T follicular helper cell (primary cell): Measurements from ENCODE around the gene FAM20A.

Experiments used
- DNase-seq: peaks from one replicate; pipeline ENCODE4 v3.0.0-alpha.2; 2020; ENCODE audit warnings: low read depth

FAM20A gene

DNA sequence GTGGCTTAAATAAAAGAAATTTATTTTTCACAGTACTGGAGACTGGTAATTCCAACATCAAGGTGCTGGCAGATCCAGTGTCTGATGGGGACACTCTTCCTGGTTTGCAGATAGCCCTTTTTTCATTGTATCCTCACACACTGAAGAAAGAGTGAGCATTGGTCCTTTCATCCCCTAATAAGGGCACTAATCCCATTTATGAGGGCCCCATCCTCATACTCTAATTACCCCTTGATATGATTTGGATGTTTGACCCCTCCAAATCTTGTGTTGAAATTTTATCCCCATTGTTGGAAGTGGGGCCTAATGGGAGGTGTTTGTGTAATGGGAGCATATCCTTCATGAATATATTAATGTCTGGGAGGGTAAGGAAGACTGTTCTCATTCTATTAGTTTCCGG is 9.4 kb upstream of the FAM20A start:
- no peak for DNase-seq

DNA sequence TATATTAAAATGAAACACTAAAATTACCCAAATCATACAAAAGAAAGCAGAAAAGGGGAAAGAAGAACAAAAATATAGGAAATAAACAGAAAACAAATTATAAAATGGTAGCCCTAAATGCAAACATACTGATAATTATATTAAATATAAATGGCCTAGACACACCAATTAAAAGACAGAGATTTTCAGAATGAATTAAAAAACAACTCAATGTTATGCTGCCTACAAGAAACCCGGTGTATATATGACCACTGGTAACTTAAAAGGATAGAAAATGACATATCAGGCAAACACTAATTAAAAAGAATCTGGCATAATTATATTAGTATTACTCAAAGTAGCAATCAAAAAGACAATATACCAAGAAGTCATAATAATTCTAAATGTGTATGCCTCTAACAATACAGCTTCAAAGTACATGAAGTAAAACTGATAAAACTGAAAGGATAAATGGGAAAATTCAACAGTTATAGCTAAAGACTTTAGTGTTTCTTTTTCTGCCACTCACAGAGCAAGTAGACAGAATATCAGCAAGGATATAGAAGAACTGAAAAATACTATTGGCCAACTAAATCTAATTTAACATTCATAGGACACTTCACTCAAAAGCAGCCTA is 7.5 kb upstream of the FAM20A start:
- DNase-seq, result no peak

DNA sequence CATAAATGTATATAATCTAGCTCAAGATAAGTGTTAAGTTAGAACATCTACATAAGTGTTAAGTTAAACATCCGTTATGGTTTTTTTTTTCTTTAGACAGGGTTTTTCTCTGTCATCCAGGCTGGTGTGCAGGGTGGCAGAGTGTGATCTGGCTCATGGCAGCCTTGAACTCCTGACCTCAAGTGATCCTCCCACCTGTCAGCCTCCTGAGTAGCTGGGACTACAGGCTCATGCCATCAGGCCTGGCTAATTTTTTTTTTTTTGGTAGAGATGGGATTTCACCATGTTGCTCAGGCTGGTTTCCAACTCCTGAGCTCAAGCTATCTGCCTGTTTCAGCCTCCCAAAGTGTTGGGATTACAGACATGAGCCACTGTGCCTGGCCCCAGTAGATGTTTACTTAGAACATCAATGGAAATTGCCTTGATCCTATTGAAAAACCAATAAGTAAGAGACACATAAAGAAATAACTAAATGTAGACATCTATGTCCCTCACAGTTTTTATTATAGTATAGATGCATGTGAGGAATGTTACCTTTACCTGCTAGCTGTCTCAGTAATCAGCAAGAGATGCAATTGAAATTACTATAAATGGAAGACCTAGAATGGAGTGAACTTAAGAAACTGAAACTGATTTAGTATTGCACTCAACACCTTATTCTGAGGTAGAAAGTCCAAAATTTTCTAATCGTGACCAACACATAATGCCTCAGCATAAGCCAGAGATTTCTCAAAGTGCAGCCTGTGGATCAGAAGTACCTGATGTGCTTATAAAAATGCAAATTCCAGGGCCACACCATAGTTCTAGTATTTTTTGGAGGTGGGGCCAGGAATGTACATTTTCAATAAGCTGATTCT is 5.5 kb upstream of the FAM20A start:
- DNase-seq, result no peak

DNA sequence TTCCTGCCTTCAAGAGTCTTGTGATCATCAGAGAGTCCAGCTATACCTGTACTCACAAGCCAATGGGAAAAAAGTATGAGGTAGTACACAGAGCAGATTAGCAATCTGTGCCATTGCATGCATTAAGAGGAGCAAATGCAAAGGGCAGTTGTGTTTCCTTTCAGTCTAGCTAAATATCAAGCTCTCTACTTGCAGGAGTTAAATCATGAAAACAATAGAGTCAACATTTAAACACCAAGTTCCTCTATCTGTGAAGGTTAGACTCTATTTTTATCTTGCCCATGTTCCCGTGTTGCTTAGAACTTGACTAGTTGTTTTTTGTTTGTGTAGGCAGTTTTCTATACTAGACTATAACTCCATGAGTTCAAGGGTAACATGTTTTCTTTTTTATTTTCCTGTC is 4.7 kb upstream of the FAM20A start:
- DNase-seq, result no peak

DNA sequence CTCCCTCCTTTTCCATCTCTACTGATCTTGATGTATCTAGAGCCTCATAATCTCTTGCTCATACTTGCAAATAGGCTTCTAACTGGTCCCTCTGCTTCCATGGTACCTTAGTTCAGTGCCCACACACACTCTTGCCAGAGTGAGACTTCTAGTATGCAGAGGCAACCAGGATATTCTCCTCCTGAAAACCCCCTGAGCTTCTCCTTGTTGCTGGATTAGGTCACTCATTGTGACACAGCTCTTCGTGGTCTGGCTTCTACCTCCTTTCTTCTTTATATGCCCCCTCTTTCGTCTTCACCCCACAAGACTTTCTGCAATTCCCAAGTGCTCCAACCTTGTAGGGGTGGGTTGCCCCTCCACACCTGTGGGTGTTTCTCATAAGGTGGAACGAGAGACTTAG is 2.5 kb upstream of the FAM20A start:
- DNase-seq, result no peak

DNA sequence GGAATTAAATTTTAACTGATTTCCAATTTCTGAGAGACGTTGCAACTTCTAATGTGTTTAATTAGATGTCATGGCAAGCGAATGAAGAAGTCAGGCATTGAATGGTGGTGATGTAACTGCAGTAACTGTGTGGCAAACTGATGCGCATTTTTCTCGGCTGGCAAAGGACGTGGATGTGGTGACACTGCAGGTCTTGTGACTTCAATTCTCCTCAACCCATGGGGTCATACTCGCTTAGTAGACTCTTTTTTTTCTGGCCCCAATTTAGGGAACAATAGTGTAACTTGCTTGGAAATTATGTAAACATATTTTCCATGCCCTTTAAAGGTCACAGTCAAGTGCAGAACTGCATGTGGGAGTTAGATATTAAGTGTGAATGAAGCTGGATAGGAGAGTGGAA is 1.9 kb upstream of the FAM20A start:
- no peak for DNase-seq

DNA sequence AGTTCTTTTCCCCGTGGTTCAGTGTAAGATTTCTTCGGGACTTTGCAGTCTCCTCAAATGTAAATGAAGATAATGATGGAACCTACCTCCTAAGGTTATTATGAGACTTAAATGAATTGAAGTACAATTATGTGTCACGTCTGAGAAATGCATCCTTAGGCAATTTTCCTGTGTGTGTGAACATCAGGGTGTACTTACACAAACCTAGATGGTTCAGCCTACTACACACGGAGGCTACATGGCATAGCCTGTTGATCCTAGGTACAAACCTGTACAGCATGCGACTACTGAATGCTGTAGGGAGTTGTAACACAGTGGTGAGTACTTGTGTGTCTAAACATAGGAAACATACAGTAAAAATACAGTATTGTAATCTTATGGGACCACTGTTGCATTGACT is 1.1 kb upstream of the FAM20A start:
- DNase-seq, result no peak

DNA sequence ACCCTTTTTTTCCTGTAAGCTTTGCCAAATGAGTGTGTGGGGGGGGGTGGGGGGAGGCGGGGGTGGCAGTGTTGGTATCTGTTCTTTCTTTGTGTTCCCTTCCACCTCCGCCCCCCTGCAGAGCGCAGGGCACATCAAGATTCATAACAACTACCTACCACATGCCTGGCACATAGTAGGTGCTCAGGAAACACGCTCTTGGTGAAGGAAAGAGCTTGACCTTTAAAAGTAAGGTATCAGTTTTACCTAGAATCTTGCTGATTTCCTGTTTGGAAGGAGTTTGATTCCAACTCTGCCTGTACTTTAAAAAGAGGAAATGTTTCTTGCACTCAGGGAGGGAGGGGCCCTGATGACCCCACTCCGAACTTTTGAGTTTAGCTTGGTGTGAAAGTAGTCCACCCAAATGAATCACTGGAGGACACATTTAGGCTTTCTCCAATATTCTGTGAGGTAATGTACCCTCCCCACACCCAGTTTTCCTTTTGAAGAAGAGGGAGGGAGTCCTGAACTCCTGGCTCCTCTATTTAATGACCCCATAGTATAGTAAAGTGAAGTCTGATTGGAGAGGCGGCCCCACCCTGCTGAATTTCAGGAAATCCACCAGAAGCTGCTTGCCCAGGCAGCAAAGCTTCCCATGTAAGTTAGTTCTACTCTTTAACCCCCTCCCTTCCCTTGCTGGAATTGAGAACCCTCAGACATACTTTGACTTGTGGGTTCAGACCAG is 560 bp upstream of the FAM20A start:
- no peak for DNase-seq

DNA sequence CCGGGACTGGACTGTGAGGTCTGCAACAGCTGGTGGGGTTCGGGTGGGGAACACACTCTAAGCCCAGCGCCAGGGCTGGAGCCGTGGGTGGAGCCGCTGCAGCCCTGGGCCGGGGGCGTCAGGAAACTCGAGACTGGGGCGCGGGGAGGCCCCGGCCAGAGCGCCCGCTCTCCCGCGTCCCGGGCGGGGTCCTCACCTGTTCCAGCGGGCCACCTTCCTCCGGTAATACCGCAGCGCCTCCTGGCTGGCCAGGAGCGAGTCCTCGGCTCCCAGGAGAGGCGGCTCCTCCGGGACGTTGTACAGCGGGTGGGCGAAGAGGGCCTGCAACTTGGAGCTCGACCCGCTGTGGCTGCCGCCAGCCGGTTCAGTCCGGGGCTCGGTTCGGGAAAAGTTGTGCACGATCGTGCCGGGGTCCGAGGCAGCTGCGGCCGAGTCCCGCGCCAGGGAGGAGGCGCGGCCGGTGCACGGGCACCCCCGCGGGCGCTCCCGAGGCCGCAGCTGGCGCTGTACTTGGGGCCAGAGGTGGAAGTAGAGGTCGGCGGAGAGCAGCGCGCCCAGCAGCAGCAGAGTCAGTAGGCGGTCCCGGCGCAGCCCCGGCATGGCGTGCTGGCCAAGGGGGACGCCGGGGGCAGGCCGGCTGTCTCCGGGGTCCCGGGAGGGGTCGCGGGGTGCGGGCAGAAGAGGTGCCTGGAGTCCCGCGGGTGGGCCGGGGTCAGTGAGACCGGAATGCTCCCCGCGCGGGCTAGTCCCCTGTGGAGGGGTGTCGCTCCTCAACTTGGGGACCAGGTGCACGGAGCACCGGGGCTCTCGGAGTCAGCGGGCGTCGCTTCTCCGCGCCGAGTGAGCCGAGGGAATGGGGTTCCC is 868 bp downstream of the FAM20A start:
- DNase-seq, result no peak

DNA sequence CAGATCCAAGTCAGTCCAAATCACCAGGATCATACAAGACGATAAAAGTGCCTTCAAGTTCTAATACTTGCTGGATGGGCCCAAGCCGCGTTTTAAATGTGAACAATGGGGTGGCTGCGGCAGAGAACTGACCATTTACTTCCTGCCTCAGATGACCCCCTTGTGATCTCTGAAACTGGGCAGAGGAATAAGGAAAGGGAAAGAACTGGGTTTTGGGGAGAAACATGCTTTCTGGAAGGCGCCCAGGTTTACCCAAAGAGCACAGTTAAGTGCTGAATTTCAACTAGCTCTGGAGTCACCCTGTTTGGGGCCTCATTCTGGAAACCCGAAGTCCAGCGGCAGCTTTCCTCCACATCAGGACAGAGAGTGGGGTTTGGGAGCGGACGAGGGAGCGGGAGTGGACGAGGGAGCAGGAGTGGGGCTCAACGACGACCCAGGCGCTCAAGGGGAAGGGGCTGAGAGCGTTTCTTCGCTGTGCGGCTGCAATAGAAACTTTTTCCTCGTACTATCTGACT is 1.6 kb downstream of the FAM20A start:
- no peak for DNase-seq

DNA sequence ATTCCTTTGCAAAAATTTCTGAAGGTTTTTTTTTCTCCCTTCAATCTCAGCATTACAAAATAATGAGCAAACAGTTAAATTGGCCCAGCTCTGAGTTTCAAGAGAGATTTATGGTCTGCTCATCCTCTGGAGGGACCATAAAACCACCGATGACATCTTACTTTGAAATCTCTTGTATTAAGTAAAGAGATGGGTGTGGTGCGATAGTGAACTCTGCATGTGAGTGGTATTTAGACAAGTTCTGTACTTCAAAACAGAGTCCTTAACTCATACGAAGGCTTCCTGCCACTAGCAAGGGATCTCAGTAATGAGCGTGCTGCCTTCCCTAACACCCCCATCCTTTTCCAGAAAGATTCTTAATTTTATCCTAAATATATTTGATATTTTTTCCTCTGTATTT is 2.1 kb downstream of the FAM20A start:
- DNase-seq, result no peak

DNA sequence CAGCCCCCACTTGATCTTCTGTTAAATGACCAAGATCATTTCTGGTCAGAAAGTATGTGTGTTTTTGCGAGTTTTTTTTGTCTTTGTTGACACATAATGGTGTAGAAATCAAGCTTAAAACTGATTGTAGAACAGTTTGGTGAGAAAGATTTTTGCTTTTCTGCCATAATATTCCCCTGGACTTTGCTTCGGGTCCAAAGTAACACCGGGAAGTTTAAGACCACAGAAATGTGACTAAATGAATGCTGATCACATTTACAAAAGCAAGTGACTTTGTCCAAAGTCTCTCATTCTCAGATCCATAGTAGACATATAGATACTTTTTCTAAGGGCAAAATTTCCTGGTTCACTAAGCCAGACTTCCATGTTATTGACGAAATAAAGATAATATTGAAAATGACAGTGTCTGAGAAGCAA is 2.6 kb downstream of the FAM20A start:
- no peak for DNase-seq

DNA sequence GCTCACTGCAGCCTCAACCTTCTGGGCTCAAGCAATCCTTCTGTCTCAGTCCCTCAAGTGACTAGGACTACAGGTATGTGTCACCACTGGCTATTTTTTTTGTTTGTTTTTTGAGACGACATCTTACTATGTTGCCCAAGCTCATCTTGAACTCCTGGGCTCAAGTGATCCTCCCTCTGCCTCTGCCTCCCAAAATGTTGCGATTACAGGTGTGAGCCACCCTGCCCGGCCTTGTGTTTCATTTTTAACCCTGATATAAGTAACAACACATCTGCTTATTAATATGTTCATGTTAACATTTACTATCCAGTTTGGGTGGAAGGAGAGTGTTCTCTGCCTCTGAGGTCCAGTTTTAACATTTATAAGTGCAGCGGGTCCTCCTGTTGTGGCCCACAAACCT is 3.1 kb downstream of the FAM20A start:
- no peak for DNase-seq

DNA sequence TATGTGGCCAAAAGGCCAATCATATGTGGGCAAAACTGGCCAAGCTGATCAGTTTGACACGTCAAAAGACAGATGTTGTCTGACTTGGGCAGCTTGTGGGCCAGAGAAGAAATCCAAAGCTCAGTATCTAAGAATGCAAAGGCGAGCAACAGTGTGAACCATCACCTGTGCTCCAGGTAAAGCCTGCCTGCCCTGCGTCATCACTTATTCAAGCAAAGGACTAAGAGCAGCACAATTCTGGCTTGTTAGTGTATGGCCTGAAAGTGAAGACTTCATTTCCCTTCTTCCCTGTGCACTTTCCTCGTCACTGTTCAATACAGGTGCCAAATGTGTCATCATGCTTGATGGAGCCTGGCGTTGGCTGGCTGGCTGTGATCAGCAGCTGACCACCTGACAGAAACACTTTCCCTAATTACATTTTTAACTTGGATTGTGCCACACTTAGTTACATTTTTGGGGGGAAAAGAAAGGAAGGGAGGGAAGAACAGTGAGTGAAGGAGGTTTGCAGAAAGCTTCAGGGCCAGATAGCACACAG is 4.7 kb downstream of the FAM20A start:
- no peak for DNase-seq

DNA sequence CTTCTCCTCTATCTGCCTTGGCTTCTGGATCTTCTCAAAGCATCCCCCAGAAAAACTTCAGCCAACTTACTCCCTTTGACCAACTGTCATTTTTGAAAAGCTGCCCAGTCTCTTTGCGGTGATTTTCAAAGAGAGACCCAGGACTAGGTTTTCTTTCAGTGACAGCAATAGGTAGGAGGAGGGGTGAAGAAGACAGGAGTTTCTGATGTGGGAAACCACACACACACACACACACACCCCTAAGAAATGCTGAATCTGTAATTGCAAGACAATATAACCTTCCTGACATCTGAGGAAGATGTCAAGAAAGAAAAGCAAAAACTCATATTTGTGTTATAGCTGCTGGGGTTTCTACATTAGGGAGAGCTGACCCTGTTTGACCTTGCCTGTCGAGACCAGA is 5.2 kb downstream of the FAM20A start:
- no peak for DNase-seq

DNA sequence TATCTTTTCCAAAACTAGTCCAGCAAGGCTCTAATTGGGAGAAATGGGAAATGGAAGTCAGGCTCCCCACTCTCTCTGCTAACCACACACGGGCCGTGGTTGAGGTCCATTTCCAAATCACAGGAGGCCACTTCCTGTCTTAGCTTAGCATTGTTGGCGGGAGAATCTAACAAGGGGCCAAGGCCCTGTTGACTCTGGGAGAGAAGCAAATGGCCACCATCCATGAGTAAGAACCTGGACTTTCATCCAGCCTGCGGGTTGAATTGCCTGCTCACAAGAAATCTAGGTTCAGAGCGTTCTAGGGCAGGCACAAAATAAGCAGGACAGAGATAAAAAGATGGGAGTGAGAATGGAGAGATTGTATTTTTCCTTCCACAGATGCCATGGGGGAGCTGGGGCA is 5.7 kb downstream of the FAM20A start:
- no peak for DNase-seq

DNA sequence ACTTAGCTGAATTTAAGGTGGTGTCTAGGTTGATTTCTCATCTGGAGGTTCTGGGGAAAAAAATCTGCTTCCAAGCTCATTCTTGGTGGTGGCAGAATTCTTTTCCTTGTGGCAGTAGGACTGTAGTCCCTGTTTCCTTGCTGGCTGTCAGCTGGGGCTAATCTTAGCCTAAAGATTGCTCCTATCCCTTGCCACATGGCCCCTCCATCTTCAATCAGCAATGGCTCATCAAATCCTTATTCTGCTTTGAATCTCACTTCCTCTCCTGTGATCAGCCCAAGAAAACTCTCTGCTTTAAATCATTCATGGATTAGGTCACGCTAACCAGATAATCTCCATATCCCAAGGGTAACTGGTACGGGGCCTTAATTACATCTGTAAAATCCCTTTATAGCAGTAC is 6.6 kb downstream of the FAM20A start:
- no peak for DNase-seq

DNA sequence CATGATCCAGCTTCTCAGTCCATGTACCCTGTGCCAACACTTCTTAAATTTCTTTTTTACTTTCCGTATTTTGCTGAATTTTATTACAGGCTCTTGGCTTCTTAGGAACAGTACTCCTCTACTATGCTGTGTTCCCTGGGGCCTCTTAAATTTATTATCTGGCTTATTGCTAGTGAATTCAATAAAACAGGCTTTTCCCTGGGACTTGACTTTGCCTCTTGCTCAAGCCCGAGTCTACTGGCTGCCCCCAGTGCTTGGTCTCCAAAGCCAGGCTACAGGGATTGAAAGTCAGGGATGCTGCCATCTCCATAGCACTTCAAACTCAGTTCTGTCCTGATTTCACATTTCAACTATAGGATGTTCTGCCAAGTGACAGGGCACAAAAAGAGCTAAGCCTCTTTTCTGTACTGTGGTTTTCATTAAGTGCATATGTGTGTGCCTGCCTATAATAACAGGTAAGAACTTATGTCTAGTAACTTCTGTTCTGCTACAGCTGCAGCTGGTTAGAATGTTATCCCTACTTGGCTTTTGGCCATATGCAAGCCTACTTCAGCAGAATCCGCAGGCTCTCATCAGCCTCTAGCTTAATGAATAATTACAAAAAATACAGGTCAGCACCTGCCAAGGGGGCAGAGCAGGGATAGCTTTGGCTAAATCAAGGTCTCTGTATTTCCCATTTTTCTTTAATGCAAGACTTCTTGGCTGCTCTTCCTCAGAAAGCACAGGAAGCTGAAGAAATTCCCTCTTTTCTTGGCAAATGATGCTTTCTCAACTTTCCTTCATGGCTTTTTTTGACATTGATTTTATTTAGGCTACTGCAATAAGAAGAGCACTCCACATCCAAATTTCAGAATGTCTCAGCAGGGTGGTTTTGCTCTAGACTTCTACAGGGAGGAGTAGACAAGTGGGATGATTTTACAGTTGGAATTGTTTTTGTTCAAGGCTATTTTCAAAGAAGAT is 8.2 kb downstream of the FAM20A start:
- no peak for DNase-seq

DNA sequence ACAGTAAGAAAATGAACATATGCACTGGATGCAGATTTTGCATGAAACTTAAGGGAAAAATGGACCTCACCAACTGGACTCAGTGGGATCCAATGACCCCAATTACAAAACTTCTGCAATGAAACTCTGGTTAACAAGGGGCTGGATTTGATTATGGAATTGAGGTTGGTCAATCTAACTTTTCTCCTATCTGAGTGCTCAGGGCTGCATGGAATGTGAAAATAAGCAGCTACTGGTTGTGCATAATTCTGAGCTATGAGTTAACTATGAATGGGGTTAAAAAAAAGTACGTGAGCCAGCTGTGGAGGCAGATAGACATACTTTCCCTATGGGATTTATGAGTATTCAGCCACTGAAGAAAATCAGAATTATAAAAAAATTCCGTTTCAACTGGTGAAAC is 9.2 kb downstream of the FAM20A start:
- DNase-seq, result no peak

DNA sequence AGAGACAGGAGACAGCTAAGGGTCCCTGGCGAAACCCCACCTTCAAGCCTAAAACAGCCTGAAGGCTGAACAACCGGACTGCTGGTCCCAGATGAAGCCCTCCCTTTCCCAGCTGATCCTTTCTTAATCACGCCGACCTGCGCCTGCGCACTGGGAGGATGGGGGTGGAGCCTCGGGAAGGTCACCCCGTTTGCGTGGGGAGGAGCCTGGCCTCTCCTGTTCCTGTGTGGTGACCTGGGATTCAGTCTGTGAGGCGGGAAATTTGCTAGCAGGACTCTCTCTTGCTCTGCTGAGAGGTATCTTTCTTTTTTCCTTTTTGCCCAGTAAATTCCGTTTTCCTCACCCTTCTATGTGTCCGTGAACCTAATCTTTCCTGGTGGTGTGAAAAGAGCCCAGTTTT is 9.6 kb downstream of the FAM20A start:
- no peak for DNase-seq

DNA sequence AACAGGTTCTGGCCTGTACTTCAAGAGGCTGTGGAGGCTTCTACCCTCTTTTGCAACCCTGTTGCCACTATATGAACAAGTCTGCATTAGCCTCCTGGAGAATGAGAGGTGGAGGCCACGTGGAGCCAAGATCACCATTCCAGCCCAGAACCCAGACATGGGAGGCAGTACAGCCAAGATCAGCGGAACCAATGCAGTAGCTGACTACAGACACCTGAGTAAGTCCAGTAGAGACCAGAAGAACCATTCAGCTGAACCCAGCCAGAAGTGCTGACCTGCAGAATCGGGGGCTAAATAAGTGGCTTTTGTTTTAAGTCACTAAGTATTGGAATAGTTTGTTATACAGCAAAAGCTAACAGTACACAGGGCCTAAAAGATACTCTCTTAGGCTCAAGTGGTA is 12.1 kb downstream of the FAM20A start:
- no peak for DNase-seq
